OCI-LY7 (cell line): ENCODE data around the gene CRYBG3. TPM values are rescaled to one million over a fixed set of nuclear protein-coding genes. Genes with fewer than 3 reads are reported as not detected.
"Not testable (repeated sequence)": the region's sequence is repeated elsewhere in the genome, so short reads cannot be mapped to it uniquely, and the experiment has no call there.

Experiments
- BruUV-seq: library from RNA; stranded (reverse); fragments of 400-500 nt; replicated peaks from 2 replicates; lab custom pipeline; 2021; lab: Mats Ljungman, UMichigan
- CTCF ChIA-PET: fragments of 300-600 bp; sonication (Branson Sonifier 250); formaldehyde crosslinking; loops from one replicate; lab custom pipeline; 2022; ENCODE audit warnings: antibody characterized with exemption; ENCODE audit not compliant: unreplicated experiment; lab: Charles Lee
- POLR2A ChIA-PET: fragments of 300-600 bp; sonication (Branson Sonifier 250); formaldehyde crosslinking; loops from one replicate; lab custom pipeline; 2022; ENCODE audit warnings: antibody characterized with exemption; lab: Charles Lee
- DNase-seq: peaks from one replicate; pipeline ENCODE4 v3.0.0-alpha.2; 2015; ENCODE audit warnings: low spot score
- H2AFZ ChIP-seq: fragments of 200-600 bp; sonication (generic), shearing (Covaris generic); 2 replicates; pipeline ENCODE4 v1.6.1; 2014; ENCODE audit warnings: mild to moderate bottlenecking, antibody characterized with exemption, low read length, moderate library complexity
- H3K27ac ChIP-seq: fragments of 200-600 bp; sonication (generic); 2 replicates; pipeline ENCODE4 v1.5.1; 2014; ENCODE audit warnings: mixed run types, low read depth, mild to moderate bottlenecking, moderate library complexity, low read length, inconsistent platforms; ENCODE audit not compliant: poor library complexity, severe bottlenecking
- H3K36me3 ChIP-seq: fragments of 200-600 bp; sonication (generic); 2 replicates; pipeline ENCODE4 v1.6.1; 2014; ENCODE audit warnings: mild to moderate bottlenecking, antibody characterized with exemption, low read length, moderate library complexity, mixed read lengths; ENCODE audit not compliant: insufficient read depth
- H3K4me1 ChIP-seq: fragments of 200-600 bp; sonication (generic); 2 replicates; pipeline ENCODE4 v1.5.1; 2014; ENCODE audit warnings: mild to moderate bottlenecking, low read length; ENCODE audit not compliant: insufficient read depth, poor library complexity, severe bottlenecking
- H3K4me2 ChIP-seq: fragments of 200-600 bp; sonication (generic); 2 replicates; pipeline ENCODE4 v1.6.1; 2014; ENCODE audit warnings: mild to moderate bottlenecking, low read length
- H3K4me3 ChIP-seq: fragments of 200-600 bp; sonication (generic); 2 replicates; pipeline ENCODE4 v1.5.1; 2014; ENCODE audit warnings: mild to moderate bottlenecking, low read depth, low read length; ENCODE audit not compliant: poor library complexity, severe bottlenecking
- H3K79me2 ChIP-seq: fragments of 200-600 bp; sonication (generic); 2 replicates; pipeline ENCODE4 v1.6.1; 2016; ENCODE audit warnings: low read depth, mild to moderate bottlenecking, low read length, moderate library complexity, mixed read lengths; ENCODE audit not compliant: insufficient read depth
- H3K9me2 ChIP-seq: fragments of 200-600 bp; sonication (generic); 2 replicates; pipeline ENCODE4 v1.6.1; 2016; ENCODE audit warnings: mild to moderate bottlenecking, low read length, mixed read lengths; ENCODE audit not compliant: insufficient read depth
- H3K9me3 ChIP-seq: fragments of 200-600 bp; sonication (generic); 2 replicates; pipeline ENCODE4 v1.6.1; 2014; ENCODE audit warnings: mild to moderate bottlenecking, mixed run types, low read length, mixed read lengths
- H4K20me1 ChIP-seq: fragments of 200-600 bp; sonication (generic); 2 replicates; pipeline ENCODE4 v1.6.1; 2014; ENCODE audit warnings: mild to moderate bottlenecking, antibody characterized with exemption, low read length, moderate library complexity, mixed read lengths; ENCODE audit not compliant: insufficient read depth
- EZH2phosphoT487 ChIP-seq: fragments of 200-600 bp; sonication (generic); IDR thresholded peaks from 2 replicates; pipeline ENCODE4 v1.6.1; 2018; ENCODE audit warnings: low read depth, borderline replicate concordance, mild to moderate bottlenecking, mixed run types, antibody characterized with exemption, low read length, moderate library complexity, mixed read lengths
- intact Hi-C: fragments of 100-400 bp; cut with micrococcal nuclease; formaldehyde crosslinking; loops from one replicate; pipeline ENCODE4 v1.10.0; 2022; ENCODE audit not compliant: unreplicated experiment
- total RNA-seq, 2 experiments: library from RNA; depleted of rRNA in 1 of 2; stranded (reverse); fragments of >200 nt in 1 of 2; shearing (Covaris generic) in 1 of 2; gene quantifications; 2 replicates each; pipeline ENCODE4 v1.2.3, GENCODE V29; 2014 to 2022
- TF ChIP-seq, protein P1 (sequence below): fragments of 200-600 bp; sonication (generic); conservative IDR thresholded peaks from 2 replicates; pipeline ENCODE4 v1.5.1; 2014; ENCODE audit warnings: mild to moderate bottlenecking, antibody characterized with exemption, low read length, moderate library complexity, mixed read lengths

The CRYBG3 gene
- total RNA-seq, 2 experiments from 2014 or later, result 0.22 to 0.46 TPM

DNA sequence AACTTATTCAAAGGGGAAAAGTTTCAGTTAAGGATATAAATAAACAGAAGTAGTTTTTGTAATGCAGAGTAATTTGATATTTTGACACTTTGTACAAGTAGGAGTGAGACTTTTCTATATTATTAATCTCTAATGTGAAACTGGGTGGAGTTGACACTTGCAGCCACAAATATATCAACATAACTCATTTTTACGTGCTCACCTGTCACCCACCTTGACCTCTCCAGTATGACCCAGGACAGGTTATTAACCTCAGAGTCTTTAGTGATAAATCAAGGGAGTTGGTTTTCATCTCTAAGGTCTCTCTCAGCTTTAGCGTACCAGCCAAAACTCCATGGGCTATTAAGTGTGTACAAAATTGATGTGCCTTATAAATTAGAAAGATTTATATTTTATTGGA, 7.4 kb downstream of the CRYBG3 start:
- Histone ChIP-seq H2AFZ (no peak overlapping the region), H3K79me2 (no peaks in the 10 kb centered on the region), H3K4me1 (no peaks in the 10 kb centered on the region), H3K9me2 (no peaks in the 10 kb centered on the region), H3K4me2 (no peak overlapping the region), H3K27ac (no peak overlapping the region), H3K9me3 (no peaks in the 10 kb centered on the region), H4K20me1 (no peaks in the 10 kb centered on the region), H3K4me3 (no peak overlapping the region), H3K36me3 (no peaks in the 10 kb centered on the region)
- CTCF ChIA-PET, result no interaction called here
- no peak for TF ChIP-seq EZH2phosphoT487
- TF ChIP-seq, protein P1, sequence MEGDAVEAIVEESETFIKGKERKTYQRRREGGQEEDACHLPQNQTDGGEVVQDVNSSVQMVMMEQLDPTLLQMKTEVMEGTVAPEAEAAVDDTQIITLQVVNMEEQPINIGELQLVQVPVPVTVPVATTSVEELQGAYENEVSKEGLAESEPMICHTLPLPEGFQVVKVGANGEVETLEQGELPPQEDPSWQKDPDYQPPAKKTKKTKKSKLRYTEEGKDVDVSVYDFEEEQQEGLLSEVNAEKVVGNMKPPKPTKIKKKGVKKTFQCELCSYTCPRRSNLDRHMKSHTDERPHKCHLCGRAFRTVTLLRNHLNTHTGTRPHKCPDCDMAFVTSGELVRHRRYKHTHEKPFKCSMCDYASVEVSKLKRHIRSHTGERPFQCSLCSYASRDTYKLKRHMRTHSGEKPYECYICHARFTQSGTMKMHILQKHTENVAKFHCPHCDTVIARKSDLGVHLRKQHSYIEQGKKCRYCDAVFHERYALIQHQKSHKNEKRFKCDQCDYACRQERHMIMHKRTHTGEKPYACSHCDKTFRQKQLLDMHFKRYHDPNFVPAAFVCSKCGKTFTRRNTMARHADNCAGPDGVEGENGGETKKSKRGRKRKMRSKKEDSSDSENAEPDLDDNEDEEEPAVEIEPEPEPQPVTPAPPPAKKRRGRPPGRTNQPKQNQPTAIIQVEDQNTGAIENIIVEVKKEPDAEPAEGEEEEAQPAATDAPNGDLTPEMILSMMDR, result no peak
- POLR2A ChIA-PET, result interaction anchor here (0.7 to 0.9 kb wide), 3 partner anchors 11 to 185 kb away, joined by 3 to 4 read pairs (median 3); no protein-coding TSS in a partner anchor
- BruUV-seq, result no TSS peak
- DNase-seq, result no peak
- intact Hi-C loops, result no loop called here

DNA sequence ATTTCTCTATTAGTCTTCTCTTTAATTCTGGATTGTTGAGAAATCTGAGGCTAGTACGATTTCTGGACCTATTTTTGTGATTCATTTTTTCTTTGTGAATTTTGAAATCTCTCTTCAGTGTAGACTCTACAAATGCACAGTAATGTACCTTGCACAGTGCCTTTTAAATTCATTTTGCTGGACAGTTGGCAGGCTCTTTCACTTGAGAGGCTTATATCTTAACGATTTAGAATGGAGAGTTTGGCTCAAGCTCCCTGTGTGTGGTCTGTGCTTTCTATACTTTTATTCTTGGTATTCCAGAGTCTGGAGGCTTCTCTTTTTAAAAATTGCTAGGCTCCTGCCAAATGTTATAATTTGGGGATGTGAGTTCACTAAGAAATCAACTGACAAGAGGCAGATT, 8.8 kb downstream of the CRYBG3 start:
- Histone ChIP-seq H3K36me3 (no peaks in the 10 kb centered on the region), H3K4me2 (no peak overlapping the region), H2AFZ (no peak overlapping the region), H3K27ac (no peak overlapping the region), H3K4me3 (no peak overlapping the region), H3K4me1 (no peaks in the 10 kb centered on the region), H3K79me2 (no peaks in the 10 kb centered on the region), H3K9me2 (no peaks in the 10 kb centered on the region), H4K20me1 (no peaks in the 10 kb centered on the region), H3K9me3 (no peaks in the 10 kb centered on the region)
- intact Hi-C loops, result no loop called here
- no TSS peak for BruUV-seq
- POLR2A ChIA-PET, result no interaction called here
- CTCF ChIA-PET, result no interaction called here
- no peak for DNase-seq
- TF ChIP-seq, protein P1, result no peak
- no peak for TF ChIP-seq EZH2phosphoT487

DNA sequence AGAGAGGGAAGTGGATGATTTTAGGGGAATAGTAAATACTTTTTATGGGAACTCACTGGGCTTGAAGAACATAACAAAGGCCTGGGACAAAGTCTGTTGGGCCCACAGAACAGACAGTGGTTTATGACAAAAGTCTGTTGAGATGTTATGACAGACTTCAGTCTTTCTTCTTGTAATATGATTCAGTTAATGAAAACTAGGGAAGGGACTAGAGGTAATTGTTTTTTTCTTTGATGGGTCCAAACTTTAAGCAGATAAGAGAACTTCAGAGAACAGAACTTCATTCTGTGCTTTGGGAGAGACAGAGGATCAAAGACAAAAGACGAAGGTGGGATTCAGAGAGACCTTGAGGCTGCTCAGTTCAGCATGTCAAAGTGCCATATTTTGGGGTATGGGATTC, 9.3 kb downstream of the CRYBG3 start:
- H3K4me1 ChIP-seq, result no peaks in the 10 kb centered on the region
- no peak overlapping the region for H3K27ac ChIP-seq
- POLR2A ChIA-PET, result interaction anchor here (0.8 kb wide), 1 partner anchor 945 kb away, joined by 3 read pairs; no protein-coding TSS in a partner anchor
- no peak for TF ChIP-seq EZH2phosphoT487
- TF ChIP-seq, protein P1, result no peak
- no peaks in the 10 kb centered on the region for H3K9me3 ChIP-seq
- no peaks in the 10 kb centered on the region for H3K9me2 ChIP-seq
- no peaks in the 10 kb centered on the region for H3K79me2 ChIP-seq
- no peaks in the 10 kb centered on the region for H3K36me3 ChIP-seq
- no peak overlapping the region for H2AFZ ChIP-seq
- CTCF ChIA-PET, result no interaction called here
- H3K4me3 ChIP-seq, result no peak overlapping the region
- BruUV-seq, result no TSS peak
- DNase-seq, result no peak
- no peaks in the 10 kb centered on the region for H4K20me1 ChIP-seq
- H3K4me2 ChIP-seq, result no peak overlapping the region
- intact Hi-C loops, result no loop called here

DNA sequence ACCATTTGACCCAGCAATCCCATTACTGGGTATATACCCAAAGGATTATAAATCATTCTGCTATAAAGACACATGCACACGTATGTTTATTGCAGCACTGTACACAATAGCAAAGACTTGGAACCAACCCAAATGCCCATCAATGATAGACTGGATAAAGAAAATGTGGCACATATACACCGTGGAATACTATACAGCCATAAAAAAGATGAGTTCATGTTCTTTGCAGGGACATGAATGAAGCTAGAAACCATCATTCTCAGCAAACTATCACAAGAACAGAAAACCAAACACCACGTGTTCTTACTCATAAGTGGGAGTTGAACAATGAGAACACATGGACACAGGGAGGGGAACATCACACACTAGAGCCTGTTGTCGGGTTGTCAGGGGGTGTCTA, 11.4 kb downstream of the CRYBG3 start:
- H2AFZ ChIP-seq, DNase-seq, H3K36me3 ChIP-seq, H3K4me3 ChIP-seq, intact Hi-C loops, H3K4me2 ChIP-seq, H3K9me2 ChIP-seq, BruUV-seq, H4K20me1 ChIP-seq, H3K9me3 ChIP-seq, CTCF ChIA-PET, H3K27ac ChIP-seq, H3K79me2 ChIP-seq, H3K4me1 ChIP-seq: not testable (repeated sequence)
- POLR2A ChIA-PET, result interaction anchor here (0.6 kb wide), 1 partner anchor 17 kb away, joined by 3 read pairs; no protein-coding TSS in a partner anchor
